ENCODE results near the gene VAV2. TPM values are rescaled to one million over a fixed set of nuclear protein-coding genes. Genes with fewer than 3 reads are reported as not detected.

The VAV2 gene
- total and polyA plus RNA-seq, 2 of the 4 experiments (the other 2 are of a cell fraction): 10.8 to 13.4 TPM

DNA sequence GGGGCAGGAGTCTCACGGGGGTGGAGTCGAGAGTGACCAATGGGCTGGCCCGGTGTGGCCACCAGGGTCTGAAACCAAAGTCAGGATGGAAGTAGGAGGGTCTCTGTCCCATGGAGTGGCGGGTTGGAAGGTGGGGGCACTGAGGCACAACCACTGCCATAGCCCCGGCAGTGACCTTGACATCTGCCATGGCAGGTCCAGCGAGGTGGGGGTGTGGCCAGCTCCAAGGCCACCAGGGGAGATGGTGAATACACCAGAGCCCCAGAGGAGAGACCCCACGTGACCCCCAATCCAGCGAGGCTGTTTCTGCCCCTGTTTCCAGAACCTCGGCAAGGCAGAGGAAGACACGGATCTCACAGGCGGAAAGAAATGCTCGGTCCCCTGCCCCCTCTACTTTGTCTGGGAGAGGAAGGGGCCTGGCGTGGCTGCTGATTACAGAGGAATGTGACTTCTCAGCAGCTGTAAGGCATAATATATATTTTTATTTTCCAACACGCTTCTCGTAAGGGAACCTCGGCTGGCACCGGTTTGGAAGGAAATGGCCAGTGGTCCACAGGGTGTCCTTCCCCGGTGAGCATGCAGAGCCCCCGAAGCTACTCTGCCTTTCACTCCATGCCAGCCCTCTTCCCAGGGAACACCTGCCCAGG is 148.2 kb downstream of the VAV2 start:
- Histone ChIP-seq H4K91ac (ENCODE audit: insufficient read depth, low read depth, low read length) (no peak overlapping the region), H4K8ac (ENCODE audit: low read depth in 2 of 2, low read length in 2 of 2) (no peak overlapping the region), H3K18ac (ENCODE audit: low read depth, low read length) (no peak overlapping the region), H3K9ac (ENCODE audit: low read depth, low read length) (no peak overlapping the region), H2BK20ac (ENCODE audit: low read depth, low read length) (no peak overlapping the region), H3K4me1 (ENCODE audit: control insufficient read depth, insufficient read depth, low read length) (peaks cover 6% of the 10 kb centered on the region), H3K4me2 (ENCODE audit: low read depth, low read length) (no peak overlapping the region), H2AFZ (replicated peaks; ENCODE audit: low read length, poor library complexity) (no peak overlapping the region), H2BK15ac (ENCODE audit: low read depth, low read length) (no peak overlapping the region), H3K27me3 (ENCODE audit: control insufficient read depth, insufficient read depth, low read length) (no peaks in the 10 kb centered on the region), H3K36me3 (ENCODE audit: control insufficient read depth, insufficient read depth, low read length) (no peaks in the 10 kb centered on the region), H3K9me3 (ENCODE audit: control insufficient read depth, insufficient read depth, low read length) (no peaks in the 10 kb centered on the region), H3K79me1 (ENCODE audit: low read depth in 1 of 2, low read length in 2 of 2) (peaks cover 16 to 73% of the 10 kb centered on the region in 2 experiments), H4K20me1 (ENCODE audit: insufficient read depth, low read length) (peaks cover 26% of the 10 kb centered on the region), H2BK120ac (ENCODE audit: low read depth, low read length) (no peak overlapping the region), H2AK9ac (replicated peaks; ENCODE audit: low read depth, low read length, poor library complexity) (no peak overlapping the region), H3K56ac (ENCODE audit: extremely low read depth, insufficient read depth, low read length) (no peak overlapping the region), H2BK5ac (ENCODE audit: low read depth, low read length, poor library complexity, severe bottlenecking) (no peak overlapping the region), H3K4ac (ENCODE audit: low read depth, low read length) (no peak overlapping the region), H3K27ac (ENCODE audit: insufficient read depth, low read length) (no peak overlapping the region), H3K9me1 (ENCODE audit: insufficient read depth, low read length) (no peaks in the 10 kb centered on the region), H3K4me3 (ENCODE audit: insufficient read depth, low read depth, low read length) (no peak overlapping the region), H2AK5ac (ENCODE audit: low read depth, low read length) (no peak overlapping the region), H3K23ac (ENCODE audit: low read depth, low read length) (no peak overlapping the region), H3K14ac (replicated peaks; ENCODE audit: low read depth, low read length) (no peak overlapping the region), H4K5ac (ENCODE audit: low read depth, low read length) (no peak overlapping the region)
- TF ChIP-seq SMC3 (IDR thresholded peaks at IDR 0.05; ENCODE audit: low read depth, low read length): no peak
- TF ChIP-seq CHD1 (IDR thresholded peaks at IDR 0.05; ENCODE audit: low read depth, low read length): no peak
- TF ChIP-seq CEBPB (IDR thresholded peaks at IDR 0.05; ENCODE audit: low read depth, low read length): no peak
- TF ChIP-seq POLR2A (IDR thresholded peaks at IDR 0.05; ENCODE audit: low read depth, low read length): no peak
- TF ChIP-seq RCOR1 (IDR thresholded peaks at IDR 0.05; ENCODE audit: insufficient replicate concordance, low read length): no peak
- no peak for TF ChIP-seq MXI1 (IDR thresholded peaks at IDR 0.05; ENCODE audit: borderline replicate concordance, low read depth, low read length)
- TF ChIP-seq, protein P1, sequence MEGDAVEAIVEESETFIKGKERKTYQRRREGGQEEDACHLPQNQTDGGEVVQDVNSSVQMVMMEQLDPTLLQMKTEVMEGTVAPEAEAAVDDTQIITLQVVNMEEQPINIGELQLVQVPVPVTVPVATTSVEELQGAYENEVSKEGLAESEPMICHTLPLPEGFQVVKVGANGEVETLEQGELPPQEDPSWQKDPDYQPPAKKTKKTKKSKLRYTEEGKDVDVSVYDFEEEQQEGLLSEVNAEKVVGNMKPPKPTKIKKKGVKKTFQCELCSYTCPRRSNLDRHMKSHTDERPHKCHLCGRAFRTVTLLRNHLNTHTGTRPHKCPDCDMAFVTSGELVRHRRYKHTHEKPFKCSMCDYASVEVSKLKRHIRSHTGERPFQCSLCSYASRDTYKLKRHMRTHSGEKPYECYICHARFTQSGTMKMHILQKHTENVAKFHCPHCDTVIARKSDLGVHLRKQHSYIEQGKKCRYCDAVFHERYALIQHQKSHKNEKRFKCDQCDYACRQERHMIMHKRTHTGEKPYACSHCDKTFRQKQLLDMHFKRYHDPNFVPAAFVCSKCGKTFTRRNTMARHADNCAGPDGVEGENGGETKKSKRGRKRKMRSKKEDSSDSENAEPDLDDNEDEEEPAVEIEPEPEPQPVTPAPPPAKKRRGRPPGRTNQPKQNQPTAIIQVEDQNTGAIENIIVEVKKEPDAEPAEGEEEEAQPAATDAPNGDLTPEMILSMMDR (conservative IDR thresholded peaks at IDR 0.05; ENCODE audit: low read depth, low read length): no peak
- TF ChIP-seq MAFK (IDR thresholded peaks at IDR 0.05; ENCODE audit: low read depth, low read length): no peak
- TF ChIP-seq BHLHE40 (IDR thresholded peaks at IDR 0.05; ENCODE audit: low read depth, low read length): no peak
- no peak for TF ChIP-seq MAZ (IDR thresholded peaks at IDR 0.05; ENCODE audit: borderline replicate concordance, low read depth, low read length)
- TF ChIP-seq NFE2L2 (IDR thresholded peaks at IDR 0.05; ENCODE audit: low read depth, low read length): no peak
- TF ChIP-seq RAD21 (IDR thresholded peaks at IDR 0.05; ENCODE audit: low read length): no peak
- no peak for TF ChIP-seq USF2 (IDR thresholded peaks at IDR 0.05; ENCODE audit: low read depth, low read length)
- dilution Hi-C loops (cut with HindIII; ENCODE audit: low sequenced_read_pairs, unreplicated experiment): no loop called here
- ATAC-seq (ENCODE audit: low read depth) (no peak), DNase-seq (no peak)
- ChIA-PET CTCF (no interaction called here), POLR2A (ENCODE audit: unreplicated experiment) (no interaction called here)
- intact Hi-C loops (cut with micrococcal nuclease): no loop called here
- in situ Hi-C loops (cut with MboI; ENCODE audit: low sequenced_read_pairs): no loop called here
- BruUV-seq (replicated peaks): no TSS peak
- 77% methylated on average over 7 of the region's 19 CpGs; no CpG with 5 or more reads in 1 of the 2 experiments for WGBS, 2 experiments (ENCODE audit: extremely low coverage in 2 of 2, insufficient read length in 1 of 2)
